NT2/D1 (cell line): ENCODE data around the gene OTUD3.
"Not testable (repeated sequence)": the region's sequence is repeated elsewhere in the genome, so short reads cannot be mapped to it uniquely, and the experiment has no call there.

Experiments used
- DNase-seq: peaks from one replicate; pipeline ENCODE4 v3.0.0-alpha.2; 2011; ENCODE audit warnings: low read depth, low spot score
- H3K27me3 ChIP-seq: 2 replicates; pipeline ENCODE4 v1.6.0; 2011; ENCODE audit warnings: mild to moderate bottlenecking; ENCODE audit not compliant: insufficient read length, insufficient read depth
- H3K36me3 ChIP-seq: 2 replicates; pipeline ENCODE4 v1.6.1; 2011; ENCODE audit warnings: mild to moderate bottlenecking, low read length, mixed read lengths; ENCODE audit not compliant: insufficient read depth, insufficient read length
- H3K4me1 ChIP-seq: 2 replicates; pipeline ENCODE4 v1.5.1; 2011; ENCODE audit not compliant: insufficient read depth, insufficient read length
- H3K4me3 ChIP-seq: 2 replicates; pipeline ENCODE4 v1.5.1; 2011; ENCODE audit warnings: low read depth; ENCODE audit not compliant: insufficient read length
- H3K9ac ChIP-seq: 2 replicates; pipeline ENCODE4 v1.6.0; 2011; ENCODE audit warnings: low read depth; ENCODE audit not compliant: insufficient read length
- H3K9me3 ChIP-seq: 2 replicates; pipeline ENCODE4 v1.5.1; 2011; ENCODE audit warnings: mild to moderate bottlenecking, low read length; ENCODE audit not compliant: insufficient read depth
- SUZ12 ChIP-seq: IDR thresholded peaks from 2 replicates; pipeline ENCODE4 v1.6.1; 2011; ENCODE audit not compliant: insufficient read length, insufficient read depth; ENCODE audit errors: extremely low read depth
- YY1 ChIP-seq: IDR thresholded peaks from 2 replicates; pipeline ENCODE4 v1.6.1; 2011; ENCODE audit not compliant: insufficient read length, insufficient read depth
- ZNF274 ChIP-seq: IDR thresholded peaks from 2 replicates; pipeline ENCODE4 v1.6.1; 2011; ENCODE audit warnings: mild to moderate bottlenecking, low read depth, low read length

Gene OTUD3

GRCh38 chr1:19862944-19863343 lies 19.3 kb upstream of the OTUD3 start:
- no peak for DNase-seq
- no peaks in the 10 kb centered on the region for H3K36me3 ChIP-seq
- no peak overlapping the region for H3K9ac ChIP-seq
- 0 out of 2 replicates have a peak, but pooled peaks cover 10% of the 10 kb centered on the region for H3K9me3 ChIP-seq
- no peaks in the 10 kb centered on the region for H3K27me3 ChIP-seq
- H3K4me1 ChIP-seq: no peaks in the 10 kb centered on the region
- TF ChIP-seq ZNF274: no peak
- no peak for TF ChIP-seq SUZ12
- TF ChIP-seq YY1: no peak
- H3K4me3 ChIP-seq: no peak overlapping the region

GRCh38 chr1:19864570-19865160 lies 17.5 kb upstream of the OTUD3 start:
- H3K36me3 ChIP-seq: no peaks in the 10 kb centered on the region
- no peak overlapping the region for H3K4me3 ChIP-seq
- H3K4me1 ChIP-seq: no peaks in the 10 kb centered on the region
- 0 out of 2 replicates have a peak, but pooled peaks cover 10% of the 10 kb centered on the region for H3K9me3 ChIP-seq
- TF ChIP-seq ZNF274 (no peak), SUZ12 (no peak), YY1 (no peak)
- no peaks in the 10 kb centered on the region for H3K27me3 ChIP-seq
- no peak overlapping the region for H3K9ac ChIP-seq
- DNase-seq: no peak

GRCh38 chr1:19866029-19866428 lies 16.2 kb upstream of the OTUD3 start:
- Histone ChIP-seq H3K27me3 (no peaks in the 10 kb centered on the region), H3K4me1 (no peaks in the 10 kb centered on the region)

GRCh38 chr1:19866758-19867157 lies 15.4 kb upstream of the OTUD3 start:
- Histone ChIP-seq H3K36me3 (no peaks in the 10 kb centered on the region), H3K4me1 (no peaks in the 10 kb centered on the region), H3K27me3 (no peaks in the 10 kb centered on the region), H3K9ac (no peak overlapping the region), H3K4me3 (no peak overlapping the region), H3K9me3 (0 out of 2 replicates have a peak, but pooled peaks cover 10% of the 10 kb centered on the region)
- no peak for DNase-seq
- TF ChIP-seq YY1: no peak
- TF ChIP-seq ZNF274: no peak
- TF ChIP-seq SUZ12: no peak

More at GRCh38 chr1:19866029-19866428, 16.2 kb upstream of the OTUD3 start:
- no peak for TF ChIP-seq ZNF274
- no peak for DNase-seq
- 0 out of 2 replicates have a peak, but pooled peaks cover 10% of the 10 kb centered on the region for H3K9me3 ChIP-seq
- no peak overlapping the region for H3K4me3 ChIP-seq
- H3K36me3 ChIP-seq: no peaks in the 10 kb centered on the region
- H3K9ac ChIP-seq: no peak overlapping the region

- DNase-seq, H3K36me3 ChIP-seq, H3K9ac ChIP-seq: not testable (repeated sequence)
Observed at GRCh38 chr1:19868575-19868974, 13.6 kb upstream of the OTUD3 start.

GRCh38 chr1:19869453-19869852 lies 12.7 kb upstream of the OTUD3 start:
- H3K4me3 ChIP-seq, H3K27me3 ChIP-seq, DNase-seq, H3K36me3 ChIP-seq, H3K9me3 ChIP-seq, H3K4me1 ChIP-seq, H3K9ac ChIP-seq: not testable (repeated sequence)

More at GRCh38 chr1:19868575-19868974, 13.6 kb upstream of the OTUD3 start:
- H3K9me3 ChIP-seq, H3K27me3 ChIP-seq, H3K4me1 ChIP-seq, H3K4me3 ChIP-seq: not testable (repeated sequence)

- no peaks in the 10 kb centered on the region for H3K27me3 ChIP-seq
- H3K9ac ChIP-seq: no peak overlapping the region
- H3K4me3 ChIP-seq: no peak overlapping the region
- no peaks in the 10 kb centered on the region for H3K4me1 ChIP-seq
- no peaks in the 10 kb centered on the region for H3K9me3 ChIP-seq
- TF ChIP-seq SUZ12 (no peak), YY1 (no peak), ZNF274 (no peak)
- H3K36me3 ChIP-seq: no peaks in the 10 kb centered on the region
- no peak for DNase-seq
Observed at GRCh38 chr1:19869929-19870328, 12.3 kb upstream of the OTUD3 start.

- no peak for DNase-seq
- no peak for TF ChIP-seq SUZ12
- no peak for TF ChIP-seq YY1
- no peak for TF ChIP-seq ZNF274
- H3K9ac ChIP-seq: no peak overlapping the region
- H3K9me3 ChIP-seq: no peaks in the 10 kb centered on the region
- H3K4me1 ChIP-seq: no peaks in the 10 kb centered on the region
- no peaks in the 10 kb centered on the region for H3K36me3 ChIP-seq
- no peaks in the 10 kb centered on the region for H3K27me3 ChIP-seq
- no peak overlapping the region for H3K4me3 ChIP-seq
Observed at GRCh38 chr1:19872190-19872589, 10.0 kb upstream of the OTUD3 start.
